HG02763 (cell line): Measurements from ENCODE around the gene DAP3.
A peak's percentile ranks its signal among the peaks of the same experiment; 100 is the strongest.
"Not testable (repeated sequence)": the region's sequence is repeated elsewhere in the genome, so short reads cannot be mapped to it uniquely, and the experiment has no call there.

Source experiments
- ATAC-seq: cut with Tn5 transposase; IDR thresholded peaks from one replicate; pipeline ENCODE4 v1.9.1; 2021; ENCODE audit warnings: mild to moderate bottlenecking, moderate library complexity; ENCODE audit not compliant: unreplicated experiment

Gene DAP3

GRCh38 chr1:155681776-155682175, 7.1 kb upstream of the DAP3 start:
- no peak for ATAC-seq

DNA sequence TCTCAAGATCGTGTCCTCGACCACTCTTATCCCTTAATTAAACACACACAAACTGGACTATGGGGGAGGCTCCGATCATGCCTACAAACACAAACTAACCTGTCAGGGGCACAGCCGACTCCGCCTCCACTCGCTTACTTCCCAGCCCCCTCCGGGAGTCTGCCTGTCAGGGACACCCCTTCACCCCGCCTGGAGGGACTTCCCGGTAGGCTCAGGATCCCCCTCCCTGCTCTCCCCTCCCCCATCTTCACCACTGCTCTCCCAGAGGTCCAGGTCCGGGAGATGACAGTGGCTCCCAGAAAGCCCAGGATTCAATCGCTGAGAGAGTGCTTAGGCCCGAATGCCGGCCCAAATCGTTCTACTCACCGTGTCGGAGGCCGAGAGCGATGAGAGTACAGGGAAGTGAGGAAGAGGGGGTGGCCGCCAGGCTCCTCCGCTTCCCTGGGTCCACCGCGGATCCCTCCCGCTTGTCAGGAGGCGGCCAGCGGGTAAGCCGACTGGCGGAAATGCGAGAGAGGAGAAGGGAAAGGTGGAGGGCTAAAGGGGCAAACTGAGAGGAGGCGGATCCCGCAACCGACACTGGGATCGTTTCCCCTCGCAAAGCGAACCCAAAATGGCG, 1.1 kb upstream of the DAP3 start:
- ATAC-seq: peak; percentile 9

- ATAC-seq: peak; percentile 80
Observed at GRCh38 chr1:155688324-155689080, 389 bp upstream of the DAP3 start, which contains the start of gene YY1AP1. TSS of gene YY1AP1 (minus strand) at chr1:155688774. CDS start at chr1:155680436, 8,338 bp downstream.

GRCh38 chr1:155691992-155692528, 3.2 kb downstream of the DAP3 start:
- ATAC-seq: no peak

DNA sequence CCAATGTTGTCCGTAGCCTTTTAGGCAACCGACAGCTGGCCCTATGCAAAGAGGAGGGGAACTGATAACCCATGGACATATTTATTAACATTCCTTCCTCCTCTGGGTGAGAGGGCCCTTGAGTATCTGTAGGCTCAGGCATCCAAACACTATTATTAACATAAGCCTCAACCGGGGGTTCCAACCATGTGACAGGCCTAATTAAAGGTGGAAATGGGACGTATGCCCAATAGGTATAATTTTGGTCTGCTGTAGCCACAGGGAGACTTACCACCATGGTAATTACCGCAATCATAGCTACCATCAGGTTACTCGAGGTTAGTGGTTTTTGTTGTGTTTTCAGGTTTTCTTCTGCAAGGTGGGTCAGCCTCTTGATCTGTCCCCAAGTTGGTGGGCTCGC, 5.3 kb downstream of the DAP3 start:
- no peak for ATAC-seq

DNA sequence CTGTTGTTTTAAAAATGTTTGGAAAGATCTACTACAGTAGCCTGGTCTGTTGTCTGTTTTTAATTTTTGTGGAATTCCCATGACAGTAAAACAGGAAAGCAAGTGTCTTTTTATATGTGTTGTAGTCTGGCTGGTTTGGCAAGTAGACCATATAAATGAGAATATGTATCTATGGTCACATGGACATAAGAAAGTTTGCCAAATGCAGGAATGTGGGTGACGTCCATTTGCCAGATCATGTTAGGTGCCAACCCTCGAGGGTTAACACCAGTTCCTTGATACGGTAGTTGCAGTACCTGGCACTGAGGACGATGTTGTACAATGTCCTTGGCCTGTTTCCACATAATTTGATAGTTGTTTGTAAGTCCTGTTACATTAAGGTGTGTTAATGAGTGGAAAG, 6.2 kb downstream of the DAP3 start:
- no peak for ATAC-seq

GRCh38 chr1:155695608-155696007, 6.7 kb downstream of the DAP3 start:
- ATAC-seq: no peak

- ATAC-seq: no peak
Observed at GRCh38 chr1:155696524-155696923, 7.6 kb downstream of the DAP3 start.

GRCh38 chr1:155697046-155697445, 8.2 kb downstream of the DAP3 start:
- no peak for ATAC-seq

DNA sequence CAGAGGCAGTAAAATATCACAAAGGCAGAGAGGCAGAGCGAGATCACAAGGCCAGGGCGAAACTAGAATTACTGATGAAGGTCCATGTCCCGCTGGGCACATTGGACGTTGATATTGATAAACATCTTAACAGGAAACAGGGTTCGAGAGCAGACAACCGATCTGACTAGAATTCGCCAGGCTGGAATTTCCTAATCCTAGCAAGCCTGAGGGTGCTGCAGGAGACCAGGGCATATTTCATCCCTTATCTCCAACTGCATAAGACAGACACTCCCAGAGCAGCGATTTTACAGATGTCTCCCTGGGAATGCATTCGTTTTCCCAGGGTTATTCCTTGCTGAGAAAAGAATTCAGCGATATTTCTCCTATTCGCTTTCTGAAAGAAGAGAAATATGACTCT, 8.7 kb downstream of the DAP3 start:
- not testable (repeated sequence) for ATAC-seq

DNA sequence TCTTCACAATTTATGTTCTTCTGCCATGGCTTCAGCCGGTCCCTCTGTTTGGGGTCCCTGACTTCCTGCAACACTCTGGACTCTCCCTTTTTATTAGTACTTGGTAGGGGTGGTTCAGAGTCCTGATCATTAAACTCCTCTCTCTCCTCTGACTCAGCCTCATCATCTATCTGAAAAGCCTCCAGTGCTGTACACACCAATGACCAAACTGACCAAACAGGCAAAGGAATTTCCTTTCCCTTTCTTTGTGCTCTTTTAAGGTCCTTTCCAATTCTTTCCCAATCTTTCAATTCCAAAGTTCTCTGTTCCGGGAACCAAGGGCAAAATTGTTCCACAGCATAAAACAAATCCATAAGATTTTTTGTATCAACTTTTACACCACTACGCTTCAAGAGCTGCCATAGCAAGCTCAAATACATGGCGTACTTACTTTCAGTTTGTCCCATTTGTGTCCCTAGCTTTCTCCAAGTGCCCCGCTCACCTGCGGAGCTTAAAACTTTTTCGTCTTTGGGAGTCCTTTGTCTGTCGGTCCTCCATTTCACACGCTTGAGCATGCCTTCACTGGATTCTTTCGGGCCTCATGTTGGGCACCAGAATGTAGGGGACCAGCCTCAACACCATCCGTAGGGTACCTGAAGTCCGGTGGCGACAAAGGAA, 9.6 kb downstream of the DAP3 start:
- ATAC-seq: no peak

DNA sequence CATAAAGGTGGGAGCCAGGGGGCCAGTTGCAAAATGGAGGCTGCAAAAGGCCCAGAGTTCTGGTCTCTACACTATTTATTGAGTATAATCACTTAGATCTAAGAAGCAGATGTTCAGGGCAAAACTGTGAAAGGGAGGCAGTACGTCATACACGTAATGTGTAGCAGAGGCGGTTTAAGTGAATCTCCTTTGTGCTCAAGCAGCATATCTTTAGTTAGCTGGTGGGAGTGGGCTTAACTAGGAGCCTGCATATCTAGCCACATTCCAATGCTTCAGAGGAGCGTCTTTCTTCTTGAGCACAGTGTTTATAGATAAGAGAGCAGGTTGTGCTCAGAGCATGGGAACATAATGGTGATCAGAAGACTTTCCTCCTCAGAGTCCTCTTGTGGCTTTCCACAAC, 10.2 kb downstream of the DAP3 start:
- ATAC-seq: not testable (repeated sequence)

GRCh38 chr1:155701675-155702074, 12.8 kb downstream of the DAP3 start:
- not testable (repeated sequence) for ATAC-seq

DNA sequence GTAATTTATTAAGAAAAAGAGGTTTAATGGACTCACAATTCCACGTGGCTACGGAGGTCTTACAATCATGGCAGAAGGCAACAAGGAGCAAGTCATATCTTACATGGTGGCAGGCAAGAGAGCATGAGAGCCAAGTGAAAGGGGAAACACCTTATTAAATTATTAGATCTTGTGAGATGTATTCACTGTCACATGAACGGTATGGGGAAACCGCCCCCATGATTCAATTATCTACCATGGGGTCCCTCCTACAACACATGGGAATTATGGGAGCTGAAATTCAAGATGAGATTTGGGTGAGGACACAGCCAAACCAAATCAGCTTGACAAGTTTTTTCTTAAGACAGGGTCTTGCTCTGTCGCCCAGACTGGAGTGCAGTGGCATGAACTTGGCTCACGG, 14.3 kb downstream of the DAP3 start:
- no peak for ATAC-seq

- not testable (repeated sequence) for ATAC-seq
Observed at GRCh38 chr1:155704414-155704813, 15.5 kb downstream of the DAP3 start.

DNA sequence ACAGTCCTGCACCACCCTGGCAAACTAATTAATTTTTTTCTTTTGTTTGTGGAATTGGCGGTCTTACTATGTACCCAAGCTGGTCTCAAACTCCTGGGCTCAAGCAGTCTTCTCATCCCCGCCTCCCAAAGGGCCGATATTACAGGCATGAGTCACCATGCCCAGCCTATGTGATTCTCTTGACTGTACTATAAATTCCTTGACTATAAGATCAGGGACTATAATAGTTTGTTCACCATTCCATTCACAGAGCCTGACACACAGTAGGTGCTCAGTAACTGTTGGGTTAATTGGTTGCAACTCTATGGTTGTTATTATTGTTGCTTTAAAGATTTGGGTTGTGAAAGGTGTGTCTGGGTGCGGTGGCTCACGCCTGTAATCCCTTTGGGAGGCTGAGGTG, 17.2 kb downstream of the DAP3 start:
- no peak for ATAC-seq

DNA sequence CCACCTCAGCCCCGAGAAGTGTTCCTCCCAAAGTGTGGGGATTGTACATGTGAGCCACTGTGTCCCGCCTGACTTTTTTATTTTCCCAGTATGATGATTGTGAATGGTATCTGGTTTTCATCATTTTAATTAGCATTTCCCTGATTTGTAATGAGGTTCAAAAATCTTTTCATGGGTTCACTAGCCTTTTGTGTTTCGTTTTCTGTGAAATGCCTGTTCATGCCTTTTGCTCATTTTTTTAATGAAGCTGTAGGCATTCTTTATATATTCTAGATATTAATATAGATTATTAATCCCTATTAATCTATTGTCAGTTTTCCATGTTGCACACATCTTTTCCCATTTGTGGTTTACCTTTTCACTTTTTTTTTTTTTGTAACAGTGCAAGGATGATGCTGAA, 20.5 kb downstream of the DAP3 start:
- no peak for ATAC-seq

DNA sequence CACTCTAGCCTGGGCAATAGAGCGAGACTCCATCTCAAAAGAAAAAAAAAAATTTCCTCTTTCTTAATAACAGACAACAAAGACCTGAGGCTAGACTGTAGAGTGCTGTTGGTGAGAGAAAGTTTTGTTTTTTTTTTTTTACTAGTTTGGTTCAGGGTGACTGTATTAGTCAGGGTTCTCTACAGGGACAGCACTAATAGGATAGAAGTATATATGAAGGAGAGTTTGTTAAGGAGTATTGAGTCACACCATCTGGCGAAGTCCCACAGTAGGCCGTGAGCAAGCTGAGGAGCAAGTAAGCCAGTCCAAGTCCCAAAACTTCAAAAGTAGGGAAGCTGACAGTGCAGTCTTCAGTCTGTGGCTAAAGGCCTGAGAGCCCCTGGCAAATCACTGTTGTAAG, 22.6 kb downstream of the DAP3 start:
- not testable (repeated sequence) for ATAC-seq

DNA sequence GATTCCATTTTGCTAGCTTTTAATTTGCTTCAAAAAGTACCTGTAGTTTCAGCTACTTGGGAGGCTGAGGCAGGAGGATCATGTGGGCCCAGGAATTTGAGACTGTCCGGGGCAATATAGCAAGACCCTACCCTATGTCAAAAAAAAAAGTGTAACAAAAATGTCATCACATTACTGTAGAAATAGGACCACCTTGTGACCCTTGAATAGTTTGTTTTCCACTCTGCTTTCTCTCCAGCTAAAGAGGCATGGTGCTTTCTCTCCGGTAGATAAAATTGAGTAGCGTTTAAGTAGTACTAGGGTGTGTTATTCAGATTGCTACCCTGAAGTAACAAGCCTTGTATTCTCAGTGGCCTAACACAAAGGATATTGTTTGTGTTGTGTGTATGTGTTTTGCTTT, 23.7 kb downstream of the DAP3 start:
- not testable (repeated sequence) for ATAC-seq

- no peak for ATAC-seq
Observed at GRCh38 chr1:155713075-155713474, 24.2 kb downstream of the DAP3 start.

- ATAC-seq: not testable (repeated sequence)
Observed at GRCh38 chr1:155715056-155715455, 26.2 kb downstream of the DAP3 start.

DNA sequence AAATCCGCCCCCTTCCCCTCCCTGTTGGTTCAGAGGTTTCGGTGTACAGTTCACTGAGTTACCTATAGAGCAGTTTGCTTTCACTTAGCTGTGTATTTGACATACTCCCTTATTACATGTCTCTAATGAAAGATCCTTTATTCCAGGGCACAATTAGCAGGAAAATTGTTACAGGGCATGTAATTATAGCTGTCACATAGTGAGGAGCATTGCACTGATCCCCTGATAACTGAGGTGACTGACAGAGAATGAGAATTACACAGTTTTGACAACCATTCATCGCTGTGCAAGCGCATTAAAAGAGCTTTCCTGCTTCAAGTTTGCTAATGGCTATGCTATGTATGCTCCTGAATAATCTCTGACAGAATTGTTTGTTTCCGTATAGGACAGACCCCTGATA, 26.9 kb downstream of the DAP3 start:
- no peak for ATAC-seq
